SK-N-SH treated with all-trans-retinoic acid at 6 μM for 48 hours (cell line): Measurements from ENCODE around the gene CNTN4.

Source experiments
- ATAC-seq: fragments of 200-7000 bp; cut with Tn5 transposase; 3 replicates; pipeline ENCODE4 v1.9.1; 2020; ENCODE audit warnings: mild to moderate bottlenecking, moderate library complexity
- ARNTL ChIP-seq: fragments of 450-650 bp; formaldehyde crosslinking; IDR thresholded peaks from 2 replicates; pipeline ENCODE4 v1.5.0; 2020; ENCODE audit warnings: low read depth, mild to moderate bottlenecking, moderate library complexity, borderline replicate concordance
- CSDC2 ChIP-seq: fragments of 250-450 bp; sonication (Bioruptor Pico); IDR thresholded peaks from 2 replicates; pipeline ENCODE4 v1.5.0; 2020; ENCODE audit warnings: mild to moderate bottlenecking, moderate library complexity
- ESRRG ChIP-seq: fragments of 250-450 bp; sonication (Bioruptor Pico); IDR thresholded peaks from 2 replicates; pipeline ENCODE4 v1.6.1; 2021; ENCODE audit warnings: mild to moderate bottlenecking
- GLIS3 ChIP-seq: fragments of 250-450 bp; sonication (Bioruptor Pico); IDR thresholded peaks from 2 replicates; pipeline ENCODE4 v1.5.0; 2020; ENCODE audit warnings: mild to moderate bottlenecking, moderate library complexity
- ISL1 ChIP-seq: fragments of 250-450 bp; sonication (Bioruptor Pico); IDR thresholded peaks from 2 replicates; pipeline ENCODE4 v2.1.2; 2022; ENCODE audit warnings: mild to moderate bottlenecking, moderate library complexity
- OSR1 ChIP-seq: fragments of 250-450 bp; sonication (Bioruptor Pico); IDR thresholded peaks from 2 replicates; pipeline ENCODE4 v1.8.0; 2022; ENCODE audit warnings: moderate library complexity, mild to moderate bottlenecking, inconsistent platforms
- PPARA ChIP-seq: fragments of 250-450 bp; sonication (Bioruptor Pico); IDR thresholded peaks from 2 replicates; pipeline ENCODE4 v1.5.0; 2020; ENCODE audit warnings: mild to moderate bottlenecking, borderline replicate concordance
- RARB ChIP-seq: fragments of 250-450 bp; sonication (Bioruptor Pico); IDR thresholded peaks from 2 replicates; pipeline ENCODE4 v1.8.0; 2021; ENCODE audit warnings: mild to moderate bottlenecking, moderate library complexity
- SNAI2 ChIP-seq: fragments of 250-450 bp; sonication (Bioruptor Pico); IDR thresholded peaks from 2 replicates; pipeline ENCODE4 v1.5.0; 2020; ENCODE audit warnings: mild to moderate bottlenecking, moderate library complexity
- TCF4 ChIP-seq: fragments of 250-450 bp; sonication (Bioruptor Pico); IDR thresholded peaks from 2 replicates; pipeline ENCODE4 v1.8.0; 2021; ENCODE audit warnings: mild to moderate bottlenecking, moderate library complexity, borderline replicate concordance
- TOX ChIP-seq: fragments of 250-450 bp; sonication (Bioruptor Pico); IDR thresholded peaks from 2 replicates; pipeline ENCODE4 v1.8.0; 2021; ENCODE audit warnings: mild to moderate bottlenecking, moderate library complexity, borderline replicate concordance
- ZC3H10 ChIP-seq: fragments of 250-450 bp; sonication (Bioruptor Pico); IDR thresholded peaks from 2 replicates; pipeline ENCODE4 v1.5.1; 2021; ENCODE audit warnings: mild to moderate bottlenecking, moderate library complexity
- ZFP3 ChIP-seq: fragments of 250-450 bp; sonication (Bioruptor Pico); IDR thresholded peaks from 2 replicates; pipeline ENCODE4 v1.5.0; 2020; ENCODE audit warnings: mild to moderate bottlenecking, moderate library complexity
- ZNF565 ChIP-seq: fragments of 450-650 bp; formaldehyde crosslinking; conservative IDR thresholded peaks from 2 replicates; pipeline ENCODE4 v1.5.0; 2020; ENCODE audit warnings: low read depth, mild to moderate bottlenecking, moderate library complexity
- ZNF8 ChIP-seq: fragments of 450-650 bp; formaldehyde crosslinking; IDR thresholded peaks from 2 replicates; pipeline ENCODE4 v1.5.0; 2020; ENCODE audit warnings: mild to moderate bottlenecking, moderate library complexity
- TF ChIP-seq, protein P1 (sequence below): fragments of 250-450 bp; sonication (Bioruptor Pico); IDR thresholded peaks from 2 replicates; pipeline ENCODE4 v1.5.1; 2020; ENCODE audit warnings: low read depth, mild to moderate bottlenecking, moderate library complexity
- TF ChIP-seq, protein P2 (sequence below): fragments of 250-450 bp; sonication (Bioruptor Pico); IDR thresholded peaks from 2 replicates; pipeline ENCODE4 v1.8.0; 2020; ENCODE audit warnings: mild to moderate bottlenecking, moderate library complexity, borderline replicate concordance
- TF ChIP-seq, protein P3 (sequence below): fragments of 250-450 bp; sonication (Bioruptor Pico); IDR thresholded peaks from 2 replicates; pipeline ENCODE4 v1.5.1; 2021; ENCODE audit warnings: mild to moderate bottlenecking, moderate library complexity
- TF ChIP-seq, protein P4 (sequence below): fragments of 250-450 bp; sonication (Bioruptor Pico); IDR thresholded peaks from 2 replicates; pipeline ENCODE4 v1.5.0; 2020; ENCODE audit warnings: mild to moderate bottlenecking, moderate library complexity

The CNTN4 gene

DNA sequence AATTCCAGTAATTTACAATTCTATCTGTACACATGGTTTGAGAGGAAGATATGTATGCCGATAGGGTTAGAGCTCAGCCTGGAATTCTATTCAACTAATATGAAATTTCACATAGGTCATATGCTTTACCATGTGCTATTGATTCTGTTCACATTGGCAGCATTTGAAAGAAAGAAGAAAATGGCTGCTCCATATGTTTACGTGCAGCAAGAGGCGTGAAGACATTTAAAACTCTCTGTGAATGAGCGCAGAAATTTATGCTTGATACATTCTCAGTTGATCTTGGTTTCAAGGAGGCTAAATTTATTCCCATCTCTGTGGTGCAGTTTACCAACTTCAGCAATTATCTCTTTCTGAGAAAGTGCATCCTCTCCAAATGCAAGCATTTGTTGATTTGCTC lies 478.9 kb downstream of the CNTN4 start (continued):
- TF ChIP-seq, protein P1, sequence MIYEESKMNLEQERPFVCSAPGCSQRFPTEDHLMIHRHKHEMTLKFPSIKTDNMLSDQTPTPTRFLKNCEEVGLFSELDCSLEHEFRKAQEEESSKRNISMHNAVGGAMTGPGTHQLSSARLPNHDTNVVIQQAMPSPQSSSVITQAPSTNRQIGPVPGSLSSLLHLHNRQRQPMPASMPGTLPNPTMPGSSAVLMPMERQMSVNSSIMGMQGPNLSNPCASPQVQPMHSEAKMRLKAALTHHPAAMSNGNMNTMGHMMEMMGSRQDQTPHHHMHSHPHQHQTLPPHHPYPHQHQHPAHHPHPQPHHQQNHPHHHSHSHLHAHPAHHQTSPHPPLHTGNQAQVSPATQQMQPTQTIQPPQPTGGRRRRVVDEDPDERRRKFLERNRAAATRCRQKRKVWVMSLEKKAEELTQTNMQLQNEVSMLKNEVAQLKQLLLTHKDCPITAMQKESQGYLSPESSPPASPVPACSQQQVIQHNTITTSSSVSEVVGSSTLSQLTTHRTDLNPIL (CRISPR knock-in tag), result no peak
- TF ChIP-seq OSR1, result no peak
- TF ChIP-seq, protein P2, sequence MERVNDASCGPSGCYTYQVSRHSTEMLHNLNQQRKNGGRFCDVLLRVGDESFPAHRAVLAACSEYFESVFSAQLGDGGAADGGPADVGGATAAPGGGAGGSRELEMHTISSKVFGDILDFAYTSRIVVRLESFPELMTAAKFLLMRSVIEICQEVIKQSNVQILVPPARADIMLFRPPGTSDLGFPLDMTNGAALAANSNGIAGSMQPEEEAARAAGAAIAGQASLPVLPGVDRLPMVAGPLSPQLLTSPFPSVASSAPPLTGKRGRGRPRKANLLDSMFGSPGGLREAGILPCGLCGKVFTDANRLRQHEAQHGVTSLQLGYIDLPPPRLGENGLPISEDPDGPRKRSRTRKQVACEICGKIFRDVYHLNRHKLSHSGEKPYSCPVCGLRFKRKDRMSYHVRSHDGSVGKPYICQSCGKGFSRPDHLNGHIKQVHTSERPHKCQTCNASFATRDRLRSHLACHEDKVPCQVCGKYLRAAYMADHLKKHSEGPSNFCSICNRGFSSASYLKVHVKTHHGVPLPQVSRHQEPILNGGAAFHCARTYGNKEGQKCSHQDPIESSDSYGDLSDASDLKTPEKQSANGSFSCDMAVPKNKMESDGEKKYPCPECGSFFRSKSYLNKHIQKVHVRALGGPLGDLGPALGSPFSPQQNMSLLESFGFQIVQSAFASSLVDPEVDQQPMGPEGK (CRISPR knock-in tag), result no peak
- TF ChIP-seq ZFP3 (CRISPR knock-in tag), result no peak
- no peak for TF ChIP-seq ZNF565

DNA sequence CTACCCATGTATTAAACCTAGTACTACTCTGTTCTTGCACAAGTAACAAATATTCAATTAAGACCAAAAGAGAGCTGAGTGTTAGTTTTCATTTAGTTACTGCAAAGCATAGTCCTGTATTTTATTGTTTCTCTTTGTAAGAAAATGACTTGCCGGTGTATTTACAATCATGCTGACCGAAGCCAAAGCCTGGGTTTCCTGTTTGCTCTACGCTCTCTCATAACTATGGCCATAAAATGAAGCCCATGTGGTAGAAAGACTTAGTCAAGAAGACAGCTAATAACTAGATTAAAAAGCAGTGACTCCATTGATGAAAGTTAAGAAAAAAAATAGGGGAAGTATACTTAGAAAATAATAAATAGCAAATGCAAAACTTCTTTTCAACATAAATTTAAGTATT lies 479.9 kb downstream of the CNTN4 start:
- TF ChIP-seq GLIS3 (CRISPR knock-in tag), result no peak
- no peak for TF ChIP-seq PPARA (CRISPR knock-in tag)
- no peak for TF ChIP-seq OSR1
- TF ChIP-seq ARNTL (CRISPR knock-in tag), result no peak
- TF ChIP-seq TCF4 (CRISPR knock-in tag), result no peak
- no peak for TF ChIP-seq ZC3H10 (CRISPR knock-in tag)
- TF ChIP-seq, protein P1 (CRISPR knock-in tag), result no peak
- ATAC-seq, result no peak

DNA sequence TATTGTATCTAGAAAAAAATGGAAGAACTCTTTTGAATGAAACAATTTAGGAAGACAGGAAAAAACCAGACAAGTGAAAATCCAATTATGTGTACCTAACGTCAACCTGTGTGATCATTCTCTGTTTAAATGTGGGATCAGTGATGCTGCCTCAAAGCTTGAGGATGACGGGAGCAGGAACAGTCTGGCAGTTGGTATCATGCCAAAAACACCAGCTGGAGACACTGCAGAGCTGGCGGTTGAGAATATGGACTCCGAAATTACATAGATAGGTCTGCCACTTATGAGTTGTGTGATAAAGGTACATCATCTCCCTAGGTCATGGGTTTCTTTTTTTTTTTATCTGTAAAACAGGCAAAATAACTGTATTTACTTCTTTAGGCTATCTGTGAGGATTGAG lies 480.5 kb downstream of the CNTN4 start:
- no peak for ATAC-seq
- TF ChIP-seq, protein P3, sequence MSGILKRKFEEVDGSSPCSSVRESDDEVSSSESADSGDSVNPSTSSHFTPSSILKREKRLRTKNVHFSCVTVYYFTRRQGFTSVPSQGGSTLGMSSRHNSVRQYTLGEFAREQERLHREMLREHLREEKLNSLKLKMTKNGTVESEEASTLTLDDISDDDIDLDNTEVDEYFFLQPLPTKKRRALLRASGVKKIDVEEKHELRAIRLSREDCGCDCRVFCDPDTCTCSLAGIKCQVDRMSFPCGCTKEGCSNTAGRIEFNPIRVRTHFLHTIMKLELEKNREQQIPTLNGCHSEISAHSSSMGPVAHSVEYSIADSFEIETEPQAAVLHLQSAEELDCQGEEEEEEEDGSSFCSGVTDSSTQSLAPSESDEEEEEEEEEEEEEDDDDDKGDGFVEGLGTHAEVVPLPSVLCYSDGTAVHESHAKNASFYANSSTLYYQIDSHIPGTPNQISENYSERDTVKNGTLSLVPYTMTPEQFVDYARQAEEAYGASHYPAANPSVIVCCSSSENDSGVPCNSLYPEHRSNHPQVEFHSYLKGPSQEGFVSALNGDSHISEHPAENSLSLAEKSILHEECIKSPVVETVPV (CRISPR knock-in tag), result no peak
- TF ChIP-seq, protein P1 (CRISPR knock-in tag), result no peak
- TF ChIP-seq SNAI2 (CRISPR knock-in tag) (no peak), TOX (CRISPR knock-in tag) (no peak), RARB (CRISPR knock-in tag) (no peak), PPARA (CRISPR knock-in tag) (no peak), ZNF8 (CRISPR knock-in tag) (no peak), ISL1 (CRISPR knock-in tag) (no peak), ESRRG (no peak), CSDC2 (CRISPR knock-in tag) (no peak)
- TF ChIP-seq, protein P4, sequence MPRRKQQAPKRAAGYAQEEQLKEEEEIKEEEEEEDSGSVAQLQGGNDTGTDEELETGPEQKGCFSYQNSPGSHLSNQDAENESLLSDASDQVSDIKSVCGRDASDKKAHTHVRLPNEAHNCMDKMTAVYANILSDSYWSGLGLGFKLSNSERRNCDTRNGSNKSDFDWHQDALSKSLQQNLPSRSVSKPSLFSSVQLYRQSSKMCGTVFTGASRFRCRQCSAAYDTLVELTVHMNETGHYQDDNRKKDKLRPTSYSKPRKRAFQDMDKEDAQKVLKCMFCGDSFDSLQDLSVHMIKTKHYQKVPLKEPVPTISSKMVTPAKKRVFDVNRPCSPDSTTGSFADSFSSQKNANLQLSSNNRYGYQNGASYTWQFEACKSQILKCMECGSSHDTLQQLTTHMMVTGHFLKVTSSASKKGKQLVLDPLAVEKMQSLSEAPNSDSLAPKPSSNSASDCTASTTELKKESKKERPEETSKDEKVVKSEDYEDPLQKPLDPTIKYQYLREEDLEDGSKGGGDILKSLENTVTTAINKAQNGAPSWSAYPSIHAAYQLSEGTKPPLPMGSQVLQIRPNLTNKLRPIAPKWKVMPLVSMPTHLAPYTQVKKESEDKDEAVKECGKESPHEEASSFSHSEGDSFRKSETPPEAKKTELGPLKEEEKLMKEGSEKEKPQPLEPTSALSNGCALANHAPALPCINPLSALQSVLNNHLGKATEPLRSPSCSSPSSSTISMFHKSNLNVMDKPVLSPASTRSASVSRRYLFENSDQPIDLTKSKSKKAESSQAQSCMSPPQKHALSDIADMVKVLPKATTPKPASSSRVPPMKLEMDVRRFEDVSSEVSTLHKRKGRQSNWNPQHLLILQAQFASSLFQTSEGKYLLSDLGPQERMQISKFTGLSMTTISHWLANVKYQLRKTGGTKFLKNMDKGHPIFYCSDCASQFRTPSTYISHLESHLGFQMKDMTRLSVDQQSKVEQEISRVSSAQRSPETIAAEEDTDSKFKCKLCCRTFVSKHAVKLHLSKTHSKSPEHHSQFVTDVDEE (CRISPR knock-in tag), result no peak
- TF ChIP-seq, protein P2 (CRISPR knock-in tag), result no peak
